ENCODE results near the gene PPP1R16B.

Gene PPP1R16B

GRCh38 chr20:38907918-38908677 is 102.6 kb downstream of the PPP1R16B start:
- no peak for TF ChIP-seq POLR2A (IDR thresholded peaks at IDR 0.05; ENCODE audit: low read length)
- no peak for TF ChIP-seq GATA1 (IDR thresholded peaks at IDR 0.05; ENCODE audit: low read depth, low read length)
- DNase-seq = no peak

- DNase-seq = no peak
- TF ChIP-seq GATA1 (IDR thresholded peaks at IDR 0.05; ENCODE audit: low read depth, low read length) = no peak
- no peak for TF ChIP-seq POLR2A (IDR thresholded peaks at IDR 0.05; ENCODE audit: low read length)
Observed at GRCh38 chr20:38915355-38915754, 109.9 kb downstream of the PPP1R16B start.

GRCh38 chr20:38917657-38918056 is 112.2 kb downstream of the PPP1R16B start:
- no peak for DNase-seq
- no peak for TF ChIP-seq GATA1 (IDR thresholded peaks at IDR 0.05; ENCODE audit: low read depth, low read length)
- no peak for TF ChIP-seq POLR2A (IDR thresholded peaks at IDR 0.05; ENCODE audit: low read length)

GRCh38 chr20:38918172-38918571 is 112.7 kb downstream of the PPP1R16B start:
- DNase-seq = no peak
- TF ChIP-seq POLR2A (IDR thresholded peaks at IDR 0.05; ENCODE audit: low read length) (no peak), GATA1 (IDR thresholded peaks at IDR 0.05; ENCODE audit: low read depth, low read length) (no peak)

- DNase-seq = no peak
- TF ChIP-seq POLR2A (IDR thresholded peaks at IDR 0.05; ENCODE audit: low read length) (no peak), GATA1 (IDR thresholded peaks at IDR 0.05; ENCODE audit: low read depth, low read length) (no peak)
Observed at GRCh38 chr20:38919683-38920082, 114.2 kb downstream of the PPP1R16B start.

- TF ChIP-seq POLR2A (IDR thresholded peaks at IDR 0.05; ENCODE audit: low read length) = no peak
- no peak for TF ChIP-seq GATA1 (IDR thresholded peaks at IDR 0.05; ENCODE audit: low read depth, low read length)
- DNase-seq = no peak
Observed at GRCh38 chr20:38920411-38920810, 114.9 kb downstream of the PPP1R16B start.

- no peak for TF ChIP-seq POLR2A (IDR thresholded peaks at IDR 0.05; ENCODE audit: low read length)
- TF ChIP-seq GATA1 (IDR thresholded peaks at IDR 0.05; ENCODE audit: low read depth, low read length) = no peak
- DNase-seq = no peak
Observed at GRCh38 chr20:38920851-38921250, 115.4 kb downstream of the PPP1R16B start.

GRCh38 chr20:38924718-38925117 is 119.2 kb downstream of the PPP1R16B start:
- TF ChIP-seq GATA1 (IDR thresholded peaks at IDR 0.05; ENCODE audit: low read depth, low read length) (no peak), POLR2A (IDR thresholded peaks at IDR 0.05; ENCODE audit: low read length) (no peak)

GRCh38 chr20:38926142-38926933 is 120.8 kb downstream of the PPP1R16B start, which contains the start of gene FAM83D:
Gene FAM83D (plus strand): TSS chr20:38926417. CDS start chr20:38926443, 26 bp downstream.
- DNase-seq = peak; percentile 100
- peak; percentile 97 for TF ChIP-seq POLR2A (IDR thresholded peaks at IDR 0.05; ENCODE audit: low read length)
- TF ChIP-seq GATA1 (IDR thresholded peaks at IDR 0.05; ENCODE audit: low read depth, low read length) = no peak

More at GRCh38 chr20:38924718-38925117, 119.2 kb downstream of the PPP1R16B start:
- DNase-seq = no peak

- DNase-seq = peak; percentile 43 to 66
- TF ChIP-seq POLR2A (IDR thresholded peaks at IDR 0.05; ENCODE audit: low read length) = no peak
- TF ChIP-seq GATA1 (IDR thresholded peaks at IDR 0.05; ENCODE audit: low read depth, low read length) = no peak
Observed at GRCh38 chr20:38926934-38927616, 121.6 kb downstream of the PPP1R16B start.

- TF ChIP-seq POLR2A (IDR thresholded peaks at IDR 0.05; ENCODE audit: low read length) (peak; percentile 64), GATA1 (IDR thresholded peaks at IDR 0.05; ENCODE audit: low read depth, low read length) (no peak)
- DNase-seq = peak; percentile 68 to 73
Observed at GRCh38 chr20:38927902-38928578, 122.5 kb downstream of the PPP1R16B start.

GRCh38 chr20:38930242-38930569 is 124.7 kb downstream of the PPP1R16B start:
- no peak for DNase-seq
- TF ChIP-seq GATA1 (IDR thresholded peaks at IDR 0.05; ENCODE audit: low read depth, low read length) = no peak
- no peak for TF ChIP-seq POLR2A (IDR thresholded peaks at IDR 0.05; ENCODE audit: low read length)

GRCh38 chr20:38931984-38932383 is 126.5 kb downstream of the PPP1R16B start:
- DNase-seq = no peak
- no peak for TF ChIP-seq POLR2A (IDR thresholded peaks at IDR 0.05; ENCODE audit: low read length)
- TF ChIP-seq GATA1 (IDR thresholded peaks at IDR 0.05; ENCODE audit: low read depth, low read length) = no peak
